ENCODE data around the gene SLC17A7.

The SLC17A7 gene

DNA sequence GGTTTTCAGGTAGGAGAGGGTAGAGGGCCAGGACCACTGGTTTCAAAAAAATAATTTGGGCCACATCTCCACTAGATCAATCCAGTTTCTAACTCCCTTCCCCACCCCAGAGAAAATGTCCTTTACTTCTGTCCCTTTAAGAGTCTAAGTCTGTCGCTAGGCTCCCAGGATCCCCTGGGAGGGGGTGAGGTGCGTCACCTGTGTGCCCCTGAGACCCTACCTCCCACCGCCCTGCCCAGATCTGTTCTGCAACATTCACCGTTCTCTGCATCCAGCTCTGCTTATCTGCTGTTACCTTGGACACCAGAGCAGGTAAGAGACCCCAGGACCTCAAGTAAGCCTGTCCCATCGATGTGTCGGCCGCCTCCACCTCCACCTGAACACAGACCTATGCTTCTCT lies 16.1 kb downstream of the SLC17A7 start, which contains the start of gene GFY:
Gene GFY (plus strand): TSS at position 211 of the 400 bp plus-strand sequence. CDS start 1,043 bp downstream, outside the sequence.
- H3K27me3 ChIP-seq (ENCODE audit: low read depth), result peaks cover 60% of the 10 kb centered on the region
- in situ Hi-C loops (cut with MboI; ENCODE audit: low sequenced_read_pairs), result no loop called here
- no peaks in the 10 kb centered on the region for H3K9me3 ChIP-seq
- H3K4me1 ChIP-seq, result peaks cover 11% of the 10 kb centered on the region
- DNase-seq (ENCODE audit: low spot score in 2 of 2), result no peak
- no peak within 1 kb of the TSS for H3K4me3 ChIP-seq
- H3K36me3 ChIP-seq (replicated peaks), result no peaks in the 10 kb centered on the region

DNA sequence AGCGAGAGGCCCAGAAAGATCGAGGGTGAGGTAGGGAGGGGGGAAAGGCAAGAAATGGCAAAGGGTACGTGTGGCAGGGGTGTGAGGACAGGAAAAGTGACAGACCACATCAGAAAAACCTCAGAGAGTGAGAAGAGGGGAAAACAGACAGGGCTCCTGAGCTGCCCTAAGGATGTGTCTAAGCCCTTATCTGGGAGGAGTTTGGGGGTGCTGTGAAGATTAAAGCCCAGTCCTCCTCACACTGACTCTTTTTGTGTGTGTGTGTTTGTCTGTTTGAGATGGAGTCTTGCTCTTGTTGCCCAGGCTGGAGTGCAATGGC lies 17.4 kb downstream of the SLC17A7 start:
- no peak for DNase-seq (ENCODE audit: low spot score in 2 of 2)
- Histone ChIP-seq H3K27me3 (ENCODE audit: low read depth) (peaks cover 72% of the 10 kb centered on the region), H3K9me3 (no peaks in the 10 kb centered on the region), H3K36me3 (replicated peaks) (no peaks in the 10 kb centered on the region), H3K4me1 (peaks cover 11% of the 10 kb centered on the region), H3K4me3 (no peak overlapping the region)
- in situ Hi-C loops (cut with MboI; ENCODE audit: low sequenced_read_pairs), result no loop called here

DNA sequence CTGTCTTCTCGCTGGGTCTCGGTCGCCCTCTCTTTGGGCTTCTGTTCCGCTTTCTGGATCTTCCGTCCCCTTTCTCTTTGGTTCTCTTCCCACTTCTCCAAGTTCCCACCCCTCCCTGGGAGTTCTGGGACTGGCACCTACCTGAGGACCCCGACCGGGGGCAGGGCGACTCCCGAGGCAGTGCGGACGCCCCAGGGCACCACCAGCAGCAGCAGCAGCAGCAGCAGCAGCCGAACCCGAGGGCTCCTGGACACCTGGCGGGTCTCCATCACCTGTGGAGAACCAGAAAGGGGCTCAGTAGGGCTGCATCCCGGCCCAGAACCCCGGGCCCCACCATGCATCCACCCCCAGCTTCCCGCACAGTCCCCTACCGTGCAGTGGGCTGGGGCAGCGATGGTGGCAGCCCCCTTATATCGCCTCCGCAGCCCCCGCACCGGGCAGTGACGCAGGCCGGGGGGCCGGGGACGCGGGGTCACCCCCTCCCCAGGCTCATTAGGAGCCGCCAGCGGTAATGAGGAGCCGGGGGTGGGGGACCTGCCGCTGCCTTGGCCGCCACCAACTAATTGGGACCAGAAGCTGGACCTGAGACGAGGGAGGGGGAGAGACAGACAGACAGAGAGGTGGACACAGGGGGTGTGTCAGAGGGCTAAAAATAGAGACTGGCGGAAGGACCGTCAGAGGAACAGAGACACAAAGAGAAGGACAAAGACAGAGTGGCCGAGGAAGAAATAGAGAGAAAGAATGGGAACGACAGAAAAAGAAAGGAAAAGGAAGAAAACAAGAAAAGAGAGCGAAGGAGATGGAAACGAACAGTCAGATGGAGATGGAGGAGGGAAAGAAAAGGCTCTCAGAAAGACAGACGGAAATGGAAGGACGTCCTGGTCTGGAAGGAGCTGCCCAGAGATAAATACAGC lies 18.0 kb downstream of the SLC17A7 start, which contains the start of gene PTH2:
Gene PTH2 (minus strand): TSS at position 371 of the 914 bp plus-strand sequence. CDS start 102 bp downstream, at position 269.
- H3K4me1 ChIP-seq, result peaks cover 9% of the 10 kb centered on the region
- no peak within 1 kb of the TSS for H3K4me3 ChIP-seq
- no peak for DNase-seq (ENCODE audit: low spot score in 2 of 2)
- H3K9me3 ChIP-seq, result no peaks in the 10 kb centered on the region
- no peaks in the 10 kb centered on the region for H3K36me3 ChIP-seq (replicated peaks)
- peaks cover 77% of the 10 kb centered on the region for H3K27me3 ChIP-seq (ENCODE audit: low read depth)
- in situ Hi-C loops (cut with MboI; ENCODE audit: low sequenced_read_pairs), result no loop called here

DNA sequence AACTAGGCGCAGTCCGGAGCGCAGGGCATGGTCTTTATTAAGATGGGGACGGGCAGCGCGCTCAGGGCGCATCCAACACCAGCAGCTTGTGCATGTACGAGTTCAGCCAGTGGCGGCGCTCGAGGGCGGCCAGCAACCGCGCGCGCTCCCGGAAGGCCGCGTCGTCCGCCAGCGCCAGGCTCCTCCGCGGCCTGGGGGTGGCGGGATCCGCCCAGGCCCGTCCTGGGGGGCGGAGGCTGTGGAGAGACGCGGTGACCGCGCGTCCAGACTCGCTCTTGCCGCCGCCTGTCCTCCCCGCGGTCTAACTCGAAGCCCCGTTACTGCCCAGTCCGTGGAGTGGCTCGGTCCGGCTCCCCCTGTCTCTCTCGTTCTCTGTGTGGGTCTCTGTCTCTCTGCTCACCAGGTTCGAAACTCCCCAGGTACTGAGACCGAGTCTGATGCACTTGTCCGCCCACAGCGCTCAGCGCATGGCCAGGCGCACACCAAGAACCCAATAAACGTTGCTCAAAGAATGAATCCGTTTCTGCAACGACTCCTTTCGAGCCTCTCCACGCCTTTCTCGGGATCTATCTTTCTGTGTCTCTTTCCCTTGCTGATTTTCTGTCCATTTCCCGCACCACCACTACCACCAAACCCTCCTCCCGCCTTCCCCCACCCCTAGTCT lies 18.8 kb downstream of the SLC17A7 start:
- peaks cover 82% of the 10 kb centered on the region for H3K27me3 ChIP-seq (ENCODE audit: low read depth)
- no peaks in the 10 kb centered on the region for H3K36me3 ChIP-seq (replicated peaks)
- H3K4me1 ChIP-seq, result peaks cover 2% of the 10 kb centered on the region; the same call in 1 of the 2 replicates
- no peaks in the 10 kb centered on the region for H3K9me3 ChIP-seq
- peak; percentile 42 to 78 for DNase-seq (ENCODE audit: low spot score in 2 of 2)
- in situ Hi-C loops (cut with MboI; ENCODE audit: low sequenced_read_pairs), result no loop called here
- H3K4me3 ChIP-seq, result no peak overlapping the region

DNA sequence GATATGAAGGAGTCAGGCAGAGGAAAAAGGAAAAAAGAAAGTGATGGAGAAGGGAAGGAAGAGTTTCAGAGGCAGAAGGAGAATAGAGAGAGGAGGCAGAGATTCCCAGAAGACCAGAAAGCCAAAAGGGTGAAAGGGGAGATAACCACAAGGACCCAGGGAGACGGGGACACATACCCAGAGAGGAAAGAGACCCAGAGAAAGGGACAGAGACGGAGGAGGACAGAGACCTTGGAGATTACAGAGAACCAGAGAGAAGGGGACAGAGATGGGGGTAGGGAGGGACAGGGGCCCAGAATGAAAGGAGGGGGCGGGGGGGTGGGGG lies 19.5 kb downstream of the SLC17A7 start:
- in situ Hi-C loops (cut with MboI; ENCODE audit: low sequenced_read_pairs), result no loop called here
- Histone ChIP-seq H3K27me3 (ENCODE audit: low read depth) (peaks cover 82% of the 10 kb centered on the region), H3K4me1 (peaks cover 2% of the 10 kb centered on the region; the same call in 1 of the 2 replicates), H3K9me3 (no peaks in the 10 kb centered on the region), H3K36me3 (replicated peaks) (no peaks in the 10 kb centered on the region), H3K4me3 (no peak overlapping the region)
- no peak for DNase-seq (ENCODE audit: low spot score in 2 of 2)

DNA sequence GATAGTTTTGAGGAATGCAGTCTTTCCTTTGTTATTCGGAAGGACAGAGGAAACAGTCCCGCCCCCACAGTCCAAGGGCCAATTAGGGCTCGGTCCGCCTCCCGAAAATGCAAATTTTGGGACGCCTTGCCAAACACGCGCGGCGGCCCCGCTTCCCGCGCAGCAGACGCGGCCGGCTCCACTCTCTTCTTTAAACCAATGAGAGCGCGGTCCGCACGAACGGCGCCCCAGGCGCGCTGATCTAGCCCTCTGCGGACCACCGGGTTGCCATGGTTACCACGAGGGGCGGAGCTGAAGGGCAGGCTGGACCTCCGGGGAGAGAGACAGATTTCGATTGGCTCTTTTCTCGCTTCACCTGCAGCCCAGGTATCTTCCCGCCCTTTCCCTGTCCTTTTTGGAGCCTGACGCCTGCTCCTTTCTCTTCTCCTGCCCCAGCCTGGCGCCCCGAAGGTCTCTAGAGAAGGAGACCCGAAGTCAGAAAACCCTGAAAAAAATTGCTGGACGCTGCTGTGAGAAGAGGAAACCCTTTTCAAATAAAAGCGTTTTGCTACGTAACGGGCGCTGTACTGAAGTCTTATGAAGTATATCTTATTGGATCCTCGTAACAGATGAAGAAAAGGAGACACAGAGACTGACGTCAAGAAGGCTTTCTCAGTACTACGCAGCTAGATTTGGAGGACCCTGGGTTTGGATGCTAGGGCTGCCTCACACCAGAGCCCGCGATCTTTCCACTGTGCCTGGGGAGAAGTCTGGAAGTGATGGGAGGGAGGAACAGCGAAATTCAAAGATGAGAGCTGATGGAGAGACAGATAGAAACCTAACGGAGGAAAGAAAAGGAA lies 20.1 kb downstream of the SLC17A7 start:
- in situ Hi-C loops (cut with MboI; ENCODE audit: low sequenced_read_pairs), result no loop called here
- peak; percentile 77 to 86 for DNase-seq (ENCODE audit: low spot score in 2 of 2)
- Histone ChIP-seq H3K9me3 (no peaks in the 10 kb centered on the region), H3K27me3 (ENCODE audit: low read depth) (peaks cover 79% of the 10 kb centered on the region), H3K4me3 (no peak overlapping the region), H3K4me1 (peaks cover 2% of the 10 kb centered on the region; the same call in 1 of the 2 replicates), H3K36me3 (replicated peaks) (no peaks in the 10 kb centered on the region)

DNA sequence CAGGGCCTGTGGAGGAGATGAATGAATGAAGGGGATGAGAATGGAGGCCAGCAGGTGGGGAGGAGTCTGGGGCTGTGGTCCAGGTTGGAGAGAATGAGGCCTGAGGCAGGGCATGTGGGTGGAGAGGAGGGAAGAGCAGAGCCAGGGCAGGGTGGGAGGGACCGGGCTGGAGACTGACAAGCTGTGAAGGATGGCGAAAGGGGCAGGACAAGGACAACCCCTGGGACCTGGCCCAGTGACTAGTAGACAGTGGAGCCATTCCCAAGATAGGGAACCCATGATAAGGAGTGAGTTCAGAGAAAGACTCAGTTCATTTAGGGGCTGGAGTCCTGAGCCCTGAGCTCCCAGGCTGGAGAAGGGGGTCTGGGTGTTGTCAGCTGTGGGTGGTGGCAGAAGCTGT lies 21.1 kb downstream of the SLC17A7 start:
- in situ Hi-C loops (cut with MboI; ENCODE audit: low sequenced_read_pairs), result no loop called here
- Histone ChIP-seq H3K27me3 (ENCODE audit: low read depth) (peaks cover 69% of the 10 kb centered on the region), H3K4me1 (peaks cover 2% of the 10 kb centered on the region; the same call in 1 of the 2 replicates), H3K4me3 (no peak overlapping the region), H3K36me3 (replicated peaks) (no peaks in the 10 kb centered on the region), H3K9me3 (no peaks in the 10 kb centered on the region)
- DNase-seq (ENCODE audit: low spot score in 2 of 2), result no peak

DNA sequence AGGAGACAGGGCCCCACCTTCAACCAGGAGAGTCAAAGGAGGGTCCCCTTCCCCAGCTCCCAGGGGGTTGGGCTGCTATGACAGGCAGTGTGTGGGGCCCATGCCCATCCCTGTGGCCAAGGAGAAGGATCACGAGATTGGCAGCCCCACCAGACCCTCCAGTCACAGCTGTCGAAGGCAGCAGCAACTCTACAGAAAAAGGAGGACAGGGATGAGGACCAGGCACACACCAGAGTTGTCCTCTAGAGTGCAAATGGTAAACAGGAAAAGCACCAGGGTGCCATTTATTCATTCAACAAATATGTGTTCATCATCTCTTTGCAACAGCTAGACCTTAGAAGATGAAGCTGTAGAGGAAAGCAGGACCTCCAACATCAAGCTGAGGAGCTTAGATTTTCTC lies 22.2 kb downstream of the SLC17A7 start:
- Histone ChIP-seq H3K4me1 (peaks cover 2% of the 10 kb centered on the region; the same call in 1 of the 2 replicates), H3K27me3 (ENCODE audit: low read depth) (peaks cover 60% of the 10 kb centered on the region), H3K36me3 (replicated peaks) (no peaks in the 10 kb centered on the region), H3K4me3 (no peak overlapping the region), H3K9me3 (no peaks in the 10 kb centered on the region)
- in situ Hi-C loops (cut with MboI; ENCODE audit: low sequenced_read_pairs), result no loop called here
- no peak for DNase-seq (ENCODE audit: low spot score in 2 of 2)

DNA sequence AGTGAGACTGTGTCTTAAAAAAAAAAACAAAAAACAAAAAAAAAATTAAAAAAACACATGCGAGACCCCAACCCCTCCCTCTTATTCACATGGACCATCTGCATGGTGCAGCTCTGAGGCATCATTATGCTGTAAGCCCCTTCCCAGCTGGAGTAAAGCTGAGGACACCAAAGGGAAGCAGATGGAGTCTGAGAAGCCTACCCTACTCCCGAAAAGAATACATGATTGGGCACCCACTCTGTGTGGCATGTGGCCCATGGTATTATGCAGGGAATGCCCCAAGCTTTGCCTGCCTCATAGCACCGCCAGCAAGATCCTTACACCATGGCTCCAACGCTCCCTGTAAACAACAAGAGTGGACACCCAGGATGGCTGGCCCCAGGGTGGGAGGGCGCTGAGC lies 22.8 kb downstream of the SLC17A7 start:
- in situ Hi-C loops (cut with MboI; ENCODE audit: low sequenced_read_pairs), result no loop called here
- H3K4me3 ChIP-seq, result no peak overlapping the region
- H3K27me3 ChIP-seq (ENCODE audit: low read depth), result peaks cover 54% of the 10 kb centered on the region
- no peaks in the 10 kb centered on the region for H3K9me3 ChIP-seq
- H3K36me3 ChIP-seq (replicated peaks), result no peaks in the 10 kb centered on the region
- DNase-seq (ENCODE audit: low spot score in 2 of 2), result no peak
- peaks cover 2% of the 10 kb centered on the region; the same call in 1 of the 2 replicates for H3K4me1 ChIP-seq

DNA sequence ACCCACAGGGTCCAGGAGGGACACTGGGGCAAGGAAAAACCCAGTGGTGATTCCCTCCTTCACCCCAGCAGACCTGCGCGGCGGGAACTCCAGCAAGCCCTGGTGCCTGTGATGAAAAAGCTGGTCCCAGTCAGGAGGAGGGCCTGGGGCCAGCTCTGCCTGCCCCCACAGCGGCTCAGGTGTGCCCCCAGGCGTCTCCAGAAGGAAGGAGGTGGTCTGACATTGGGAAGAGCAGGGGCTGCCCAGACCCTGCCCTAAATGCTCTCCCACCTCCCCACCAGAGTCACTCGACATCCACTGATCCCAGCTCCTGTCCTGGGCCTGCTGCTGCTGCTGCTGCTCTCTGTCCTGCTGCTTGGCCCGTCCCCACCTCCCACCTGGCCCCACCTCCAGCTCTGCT lies 24.2 kb downstream of the SLC17A7 start:
- Histone ChIP-seq H3K4me3 (no peak overlapping the region), H3K36me3 (replicated peaks) (no peaks in the 10 kb centered on the region), H3K9me3 (no peaks in the 10 kb centered on the region), H3K27me3 (ENCODE audit: low read depth) (peaks cover 40% of the 10 kb centered on the region), H3K4me1 (peaks cover 2% of the 10 kb centered on the region; the same call in 1 of the 2 replicates)
- no peak for DNase-seq (ENCODE audit: low spot score in 2 of 2)
- in situ Hi-C loops (cut with MboI; ENCODE audit: low sequenced_read_pairs), result no loop called here

DNA sequence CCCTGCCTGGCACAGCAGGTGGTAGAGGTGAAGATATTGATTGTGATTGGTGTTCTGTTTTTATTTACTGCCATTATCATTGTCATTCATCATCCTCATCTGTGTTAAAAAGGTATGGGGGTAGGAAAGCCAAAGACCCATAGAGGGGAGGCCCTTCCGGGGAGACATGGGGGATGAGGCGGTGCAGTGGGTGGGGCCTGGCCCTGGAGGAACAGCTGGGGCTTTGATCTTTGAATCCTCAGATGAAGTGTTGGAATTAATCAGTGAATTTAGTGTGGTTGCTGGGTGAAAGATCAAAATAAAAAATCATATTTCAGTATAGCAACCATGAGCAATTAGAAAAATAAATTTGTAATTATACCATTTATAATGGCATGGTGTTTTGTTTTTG lies 25.5 kb downstream of the SLC17A7 start:
- Histone ChIP-seq H3K9me3 (no peaks in the 10 kb centered on the region), H3K36me3 (replicated peaks) (no peaks in the 10 kb centered on the region), H3K4me3 (no peak overlapping the region), H3K4me1 (peaks cover 2% of the 10 kb centered on the region; the same call in 1 of the 2 replicates), H3K27me3 (ENCODE audit: low read depth) (peaks cover 28% of the 10 kb centered on the region)
- DNase-seq (ENCODE audit: low spot score in 2 of 2), result no peak
- in situ Hi-C loops (cut with MboI; ENCODE audit: low sequenced_read_pairs), result no loop called here

DNA sequence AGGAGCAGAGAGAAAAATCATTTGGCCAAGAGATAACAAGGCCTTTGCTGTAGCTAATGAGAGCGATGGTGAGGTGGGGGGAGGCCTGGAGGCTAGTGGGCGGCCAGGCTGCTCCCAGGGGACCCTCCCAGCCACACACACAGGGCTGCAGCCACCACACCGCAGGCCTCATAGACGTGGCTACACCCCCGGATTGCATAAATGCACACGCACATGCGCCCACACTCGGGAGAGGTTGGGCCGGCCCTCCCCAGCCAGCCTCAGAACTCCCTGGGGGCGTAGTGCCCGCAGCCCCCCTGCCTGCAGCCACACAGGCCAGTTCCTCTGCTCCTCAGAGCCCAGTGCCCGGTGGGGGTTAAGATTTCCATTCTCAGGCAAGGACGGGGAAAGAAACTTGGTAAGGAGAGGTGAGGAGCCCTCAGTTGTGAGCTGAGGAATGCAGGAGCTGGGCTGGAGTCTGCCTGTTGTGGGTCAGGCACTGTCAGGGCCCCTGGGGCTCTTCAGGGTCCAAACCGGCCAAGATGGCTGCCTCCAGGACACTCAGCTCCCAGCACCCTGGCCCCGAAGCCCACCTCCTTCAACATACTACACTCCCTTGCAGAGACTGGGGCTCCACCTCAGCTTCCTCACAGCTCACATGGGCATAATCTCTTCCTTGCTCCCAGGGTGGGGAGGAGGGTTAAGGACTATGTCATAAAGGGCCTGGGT lies 26.1 kb downstream of the SLC17A7 start:
- no peak overlapping the region for H3K4me3 ChIP-seq

DNA sequence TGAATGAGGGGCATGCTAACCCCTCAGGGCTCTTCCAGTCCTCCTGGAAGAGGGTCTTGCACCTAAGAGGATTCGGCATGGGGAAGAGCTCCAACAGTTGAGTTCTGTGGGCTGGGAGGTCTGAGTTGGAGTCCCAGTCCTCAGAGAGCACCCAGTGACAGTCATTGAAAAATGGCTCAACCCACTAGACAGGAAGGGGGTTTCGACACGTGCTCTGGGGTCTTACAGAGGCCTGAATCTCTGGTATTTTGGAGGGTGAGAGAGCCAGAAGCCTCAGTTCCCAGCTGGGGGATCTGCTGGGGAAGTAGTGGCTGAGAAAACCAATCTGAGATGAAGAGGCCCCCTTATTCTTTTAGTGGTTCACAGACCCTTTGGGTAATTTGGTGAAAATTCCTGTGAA lies 27.1 kb downstream of the SLC17A7 start:
- H3K4me1 ChIP-seq, result no peaks in the 10 kb centered on the region
- in situ Hi-C loops (cut with MboI; ENCODE audit: low sequenced_read_pairs), result no loop called here
- no peak overlapping the region for H3K4me3 ChIP-seq
- H3K36me3 ChIP-seq (replicated peaks), result no peaks in the 10 kb centered on the region
- H3K9me3 ChIP-seq, result no peaks in the 10 kb centered on the region
- H3K27me3 ChIP-seq (ENCODE audit: low read depth), result peaks cover 13% of the 10 kb centered on the region
- DNase-seq (ENCODE audit: low spot score in 2 of 2), result no peak

More for the DNA sequence above, 26.1 kb downstream of the SLC17A7 start:
- Histone ChIP-seq H3K4me1 (no peaks in the 10 kb centered on the region), H3K27me3 (ENCODE audit: low read depth) (peaks cover 23% of the 10 kb centered on the region), H3K9me3 (no peaks in the 10 kb centered on the region), H3K36me3 (replicated peaks) (no peaks in the 10 kb centered on the region)
- in situ Hi-C loops (cut with MboI; ENCODE audit: low sequenced_read_pairs), result no loop called here
- no peak for DNase-seq (ENCODE audit: low spot score in 2 of 2)
